ENCODE measurements around the gene PLEKHH1. TPM values are rescaled to one million over a fixed set of nuclear protein-coding genes. Genes with fewer than 3 reads are reported as not detected.

The PLEKHH1 gene
- total RNA-seq, 3 donors from 2014 or later, result 45.8 to 110 (median 61.5) TPM

GRCh38 chr14:67572608-67573007, 39.5 kb downstream of the PLEKHH1 start:
- H3K36me3 ChIP-seq (ENCODE audit: low read depth), result no peaks in the 10 kb centered on the region
- no peaks in the 10 kb centered on the region for H3K9me3 ChIP-seq
- no peak for TF ChIP-seq CTCF (IDR thresholded peaks at IDR 0.05)
- H3K4me1 ChIP-seq (ENCODE audit: low read depth), result no peaks in the 10 kb centered on the region
- intact Hi-C loops (cut with DNase I, micrococcal nuclease), result loop anchor here in 1 of 2 donors (5.0 kb wide), 1 partner anchor 145 kb away; no protein-coding TSS in a partner anchor
- DNase-seq (no peak), ATAC-seq (no peak)
- no peak overlapping the region for H3K4me3 ChIP-seq

- Histone ChIP-seq H3K4me3 (no peak overlapping the region), H3K9me3 (no peaks in the 10 kb centered on the region), H3K36me3 (ENCODE audit: low read depth) (no peaks in the 10 kb centered on the region), H3K4me1 (ENCODE audit: low read depth) (no peaks in the 10 kb centered on the region)
- TF ChIP-seq CTCF (IDR thresholded peaks at IDR 0.05), result no peak
- no peak for DNase-seq
- ATAC-seq, result no peak
- intact Hi-C loops (cut with DNase I, micrococcal nuclease), result loop anchor here in 1 of 2 donors (5.0 kb wide), 1 partner anchor 146 kb away; no protein-coding TSS in a partner anchor
Observed at GRCh38 chr14:67573228-67574010, 40.3 kb downstream of the PLEKHH1 start.

- no peaks in the 10 kb centered on the region for H3K9me3 ChIP-seq
- no peak for TF ChIP-seq CTCF (IDR thresholded peaks at IDR 0.05)
- H3K36me3 ChIP-seq (ENCODE audit: low read depth), result no peaks in the 10 kb centered on the region
- no peak overlapping the region for H3K4me3 ChIP-seq
- no peaks in the 10 kb centered on the region for H3K4me1 ChIP-seq (ENCODE audit: low read depth)
- intact Hi-C loops (cut with DNase I, micrococcal nuclease), result loop anchor here in 1 of 2 donors (5.0 kb wide), 1 partner anchor 147 kb away; no protein-coding TSS in a partner anchor
- DNase-seq, result no peak
- no peak for ATAC-seq
Observed at GRCh38 chr14:67574156-67574555, 41.1 kb downstream of the PLEKHH1 start.

- TF ChIP-seq CTCF (IDR thresholded peaks at IDR 0.05), result no peak
- ATAC-seq (no peak), DNase-seq (no peak)
- H3K36me3 ChIP-seq (ENCODE audit: low read depth), result no peaks in the 10 kb centered on the region
- H3K4me1 ChIP-seq (ENCODE audit: low read depth), result no peaks in the 10 kb centered on the region
- no peaks in the 10 kb centered on the region for H3K9me3 ChIP-seq
- intact Hi-C loops (cut with DNase I, micrococcal nuclease), result loop anchor here in 1 of 2 donors (5.0 kb wide), 1 partner anchor 148 kb away; no protein-coding TSS in a partner anchor
- H3K4me3 ChIP-seq, result no peak overlapping the region
Observed at GRCh38 chr14:67574806-67575205, 41.7 kb downstream of the PLEKHH1 start.

- H3K4me3 ChIP-seq, result no peak overlapping the region
- no peak for TF ChIP-seq CTCF (IDR thresholded peaks at IDR 0.05)
- DNase-seq (no peak), ATAC-seq (no peak)
- no peaks in the 10 kb centered on the region for H3K4me1 ChIP-seq (ENCODE audit: low read depth)
- intact Hi-C loops (cut with DNase I, micrococcal nuclease), result no loop called here
- H3K9me3 ChIP-seq, result no peaks in the 10 kb centered on the region
- H3K36me3 ChIP-seq (ENCODE audit: low read depth), result no peaks in the 10 kb centered on the region
Observed at GRCh38 chr14:67575684-67576083, 42.6 kb downstream of the PLEKHH1 start.
